Ovary (tissue), 9 donors: Measurements from ENCODE around the gene TAPT1. TPM values are rescaled to one million over a fixed set of nuclear protein-coding genes. Genes with fewer than 3 reads are reported as not detected.
A peak's percentile ranks its signal among the peaks of the same experiment; 100 is the strongest.

Source experiments
- DNase-seq, 5 donors: peaks; one replicate each; pipeline ENCODE4 v3.0.0-alpha.2; 2019 to 2020
- H3K27ac ChIP-seq, 2 donors: fragments of 200-600 bp; one replicate each; pipeline versions ENCODE4 v1.5.1 to v1.8.0; 2019 to 2022
- H3K27me3 ChIP-seq: fragments of 200-600 bp; one replicate; pipeline ENCODE4 v1.8.0; 2022
- H3K36me3 ChIP-seq: fragments of 200-600 bp; sonication (generic); one replicate; pipeline ENCODE4 v1.5.1; 2019
- H3K4me1 ChIP-seq: one replicate; pipeline ENCODE4 v1.8.1; 2013; ENCODE audit warnings: mild to moderate bottlenecking, moderate library complexity; ENCODE audit not compliant: insufficient read depth
- H3K4me3 ChIP-seq: fragments of 200-600 bp; sonication (generic); one replicate; pipeline ENCODE4 v1.5.1; 2017
- H3K9me3 ChIP-seq, 2 donors: fragments of 200-600 bp in 1 of 2; sonication (generic) in 1 of 2; one replicate each; pipeline versions ENCODE4 v1.5.1 to v1.8.1; 2013 to 2019; ENCODE audit warnings: mild to moderate bottlenecking in 1 of 2, moderate library complexity in 1 of 2
- EP300 ChIP-seq: sonication (generic); formaldehyde crosslinking; IDR thresholded peaks from one replicate; pipeline ENCODE4 v1.6.1; 2017; ENCODE audit warnings: antibody characterized with exemption
- POLR2A ChIP-seq: fragments of 450-650 bp; IDR thresholded peaks from one replicate; pipeline ENCODE4 v1.6.1; 2017; ENCODE audit warnings: antibody characterized with exemption, mild to moderate bottlenecking, moderate library complexity
- WGBS, 3 donors: extraction: QIAGEN DNeasy Blood & Tissue Kit in 1 of 3; methylation state at CpG; one replicate each; pipeline versions ENCODE4 v1.1.5 to v1.1.7; 2013 to 2017; 5-methylcytosine and 5-hydroxymethylcytosine counted together
- intact Hi-C, 4 donors: fragments of 100-400 bp; cut with DNase I; formaldehyde crosslinking; loops; one replicate each; pipeline versions ENCODE4 v1.11.0 to v1.15.1; 2022 to 2023
- polyA plus RNA-seq, 2 donors: library from polyadenylated mRNA; stranded (reverse); fragments of 200-250 nt in 1 of 2; fragments of 350-450 nt in 1 of 2; fragmentation: Illumina TruSeq in 1 of 2; extraction: RNeasy Lipid Tissue Mini Kit (QIAGEN cat#74804) in 1 of 2; gene quantifications; one replicate each; pipeline ENCODE4 v1.2.3, GENCODE V29; 2013 to 2014
- total RNA-seq, 7 donors: library from RNA; depleted of rRNA in 2 of 7; stranded (reverse); fragments of >200 nt in 2 of 7; fragmentation: NEBNext Ultra II Directional in 3 of 7; extraction: Animal tissue kit (Norgen Biotek cat#: 25700) in 3 of 7; gene quantifications; one replicate each; pipeline versions ENCODE4 v1.1.0 to v1.2.4, GENCODE V29; 2016 to 2023
- TF ChIP-seq, protein P1 (sequence below), 3 donors: fragments of 450-650 bp in 2 of 3; fragments of 200-600 bp in 1 of 3; IDR thresholded peaks; one replicate each; pipeline versions ENCODE4 v1.5.1 to v1.8.0; 2016 to 2022; ENCODE audit warnings: antibody characterized with exemption in 3 of 3, mild to moderate bottlenecking in 1 of 3
- donor health status: DM: no; HTN: no; CAD: no; lungs with moderate emphysema.
- donor health status: DM: no; HTN: no; CAD: no.
- donor health status: Bipolar disorder and iron deficiency.
- donor health status: DM: yes; HTN: yes; CAD: no.
- donor health status: DM: no; HTN: no; CAD: no.
- donor health status: DM: yes; HTN: yes; CAD: no.

TAPT1 gene
- total and polyA plus RNA-seq, 9 donors: 18.3 to 36.7 (median 27.2) TPM

DNA sequence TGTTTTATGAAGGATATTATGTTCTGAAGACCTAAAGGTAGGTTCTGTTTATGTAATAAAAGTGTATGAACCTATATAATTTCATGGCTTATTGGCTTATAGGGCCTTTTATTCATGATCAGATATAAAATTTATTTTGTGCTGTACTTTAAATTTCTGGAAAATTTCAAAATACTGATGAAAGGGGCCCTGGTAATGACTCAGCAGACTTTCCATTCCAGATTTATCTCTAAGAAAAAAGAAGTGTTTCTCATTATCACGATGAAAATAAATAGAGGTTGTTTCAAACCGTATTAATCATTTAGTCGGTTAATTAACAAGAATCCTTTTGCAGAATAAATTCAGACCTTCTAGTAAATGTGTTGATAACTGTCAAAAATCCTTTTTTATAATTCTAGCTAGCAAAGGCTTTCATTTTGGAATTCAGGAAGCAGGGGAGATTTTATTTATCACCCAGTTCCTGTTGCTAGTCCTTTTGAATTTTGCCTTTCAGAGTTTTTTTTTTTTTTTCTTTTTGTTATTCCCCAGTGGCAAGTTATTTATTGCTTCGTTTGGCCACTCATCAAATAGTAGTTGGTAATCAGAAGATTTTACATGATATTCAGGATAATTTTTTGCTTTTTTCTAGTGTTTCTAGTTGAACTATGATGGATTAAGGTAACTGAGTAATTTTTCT is 5.4 kb upstream of the TAPT1 start:
- no peak overlapping the region for H3K4me3 ChIP-seq
- intact Hi-C loops: no loop called here
- TF ChIP-seq, protein P1, sequence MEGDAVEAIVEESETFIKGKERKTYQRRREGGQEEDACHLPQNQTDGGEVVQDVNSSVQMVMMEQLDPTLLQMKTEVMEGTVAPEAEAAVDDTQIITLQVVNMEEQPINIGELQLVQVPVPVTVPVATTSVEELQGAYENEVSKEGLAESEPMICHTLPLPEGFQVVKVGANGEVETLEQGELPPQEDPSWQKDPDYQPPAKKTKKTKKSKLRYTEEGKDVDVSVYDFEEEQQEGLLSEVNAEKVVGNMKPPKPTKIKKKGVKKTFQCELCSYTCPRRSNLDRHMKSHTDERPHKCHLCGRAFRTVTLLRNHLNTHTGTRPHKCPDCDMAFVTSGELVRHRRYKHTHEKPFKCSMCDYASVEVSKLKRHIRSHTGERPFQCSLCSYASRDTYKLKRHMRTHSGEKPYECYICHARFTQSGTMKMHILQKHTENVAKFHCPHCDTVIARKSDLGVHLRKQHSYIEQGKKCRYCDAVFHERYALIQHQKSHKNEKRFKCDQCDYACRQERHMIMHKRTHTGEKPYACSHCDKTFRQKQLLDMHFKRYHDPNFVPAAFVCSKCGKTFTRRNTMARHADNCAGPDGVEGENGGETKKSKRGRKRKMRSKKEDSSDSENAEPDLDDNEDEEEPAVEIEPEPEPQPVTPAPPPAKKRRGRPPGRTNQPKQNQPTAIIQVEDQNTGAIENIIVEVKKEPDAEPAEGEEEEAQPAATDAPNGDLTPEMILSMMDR (IDR thresholded peaks at IDR 0.05): no peak
- no peak for TF ChIP-seq POLR2A
- TF ChIP-seq EP300: no peak
- H3K36me3 ChIP-seq: no peaks in the 10 kb centered on the region
- no peak overlapping the region for H3K27ac ChIP-seq
- H3K9me3 ChIP-seq: no peaks in the 10 kb centered on the region
- no peak for DNase-seq
- no peaks in the 10 kb centered on the region for H3K4me1 ChIP-seq
- 20 to 25% (median 23%) methylated on average over 4 of the region's 4 CpGs for WGBS, 3 donors
- no peaks in the 10 kb centered on the region for H3K27me3 ChIP-seq

DNA sequence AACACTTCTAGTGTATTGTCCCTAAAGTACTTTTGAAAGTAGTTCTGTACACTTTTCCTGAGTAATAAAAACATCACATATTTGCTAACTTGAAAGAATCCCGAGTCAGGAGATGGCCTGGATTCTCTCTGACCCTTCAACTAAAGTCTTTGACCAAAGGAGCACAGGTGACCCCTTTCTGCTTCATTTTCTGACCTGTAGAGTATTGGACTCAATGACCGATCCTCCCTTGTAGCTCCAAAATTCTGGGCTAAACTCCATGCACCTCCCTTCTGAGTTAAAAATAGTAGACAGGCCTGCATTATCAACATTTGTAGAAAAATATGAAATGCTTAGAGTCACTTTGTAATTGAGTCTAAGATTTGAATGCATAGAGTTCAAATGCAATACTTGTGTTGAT is 4.0 kb upstream of the TAPT1 start:
- no peaks in the 10 kb centered on the region for H3K27me3 ChIP-seq
- no peak for TF ChIP-seq EP300
- TF ChIP-seq, protein P1 (IDR thresholded peaks at IDR 0.05): no peak
- no peak for TF ChIP-seq POLR2A
- no peaks in the 10 kb centered on the region for H3K4me1 ChIP-seq
- no peaks in the 10 kb centered on the region for H3K36me3 ChIP-seq
- no peak overlapping the region for H3K27ac ChIP-seq
- no peak overlapping the region for H3K4me3 ChIP-seq
- H3K9me3 ChIP-seq: no peaks in the 10 kb centered on the region
- intact Hi-C loops: no loop called here
- no peak for DNase-seq
- WGBS, 3 donors: 7 to 18% (median 7%) methylated on average over 2 of the region's 2 CpGs

DNA sequence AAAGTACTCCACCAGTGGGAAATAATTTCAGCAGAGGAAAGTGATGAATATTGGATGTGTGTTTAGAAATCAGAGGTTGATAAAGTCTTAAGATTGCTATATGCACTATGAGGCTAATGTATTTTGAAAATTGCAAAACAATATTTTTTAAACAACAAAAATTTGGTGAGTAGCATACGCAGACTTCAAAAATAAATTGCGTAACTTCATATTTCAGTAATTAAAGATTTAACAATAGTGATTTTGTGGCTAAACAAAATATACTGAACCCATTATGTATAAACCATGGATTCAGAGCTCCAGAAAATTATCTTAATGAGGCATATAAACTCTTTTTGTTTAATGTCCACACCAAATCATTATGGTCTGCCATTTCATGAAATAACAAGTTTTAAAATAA is 3.3 kb upstream of the TAPT1 start:
- Histone ChIP-seq H3K4me1 (no peaks in the 10 kb centered on the region), H3K9me3 (no peaks in the 10 kb centered on the region), H3K27ac (no peak overlapping the region), H3K36me3 (no peaks in the 10 kb centered on the region), H3K4me3 (no peak overlapping the region), H3K27me3 (no peaks in the 10 kb centered on the region)
- intact Hi-C loops: no loop called here
- TF ChIP-seq POLR2A: no peak
- TF ChIP-seq, protein P1 (IDR thresholded peaks at IDR 0.05): no peak
- no peak for TF ChIP-seq EP300
- no peak for DNase-seq
- WGBS, 3 donors: 96 to 99% (median 98%) methylated on average over 2 of the region's 2 CpGs

DNA sequence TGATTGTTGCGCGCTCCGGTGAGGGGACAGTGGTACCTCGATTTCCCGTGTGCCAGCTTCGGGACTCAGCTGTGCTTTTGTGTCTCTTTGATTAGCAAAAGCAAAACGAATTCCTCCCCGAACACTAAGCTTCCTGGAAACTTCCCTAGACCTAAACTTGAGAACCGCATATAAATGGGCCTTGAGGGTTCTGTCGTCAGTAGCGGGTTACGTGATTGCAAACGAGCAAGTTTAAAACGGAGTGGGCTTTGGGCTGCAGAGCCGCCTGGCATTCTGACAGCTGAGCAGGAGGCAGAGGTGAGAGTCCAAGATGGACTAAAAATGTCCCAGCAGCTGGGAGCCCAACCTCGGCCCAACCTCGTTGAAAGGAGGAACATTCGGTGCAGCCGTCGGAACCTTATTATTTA is 1.2 kb upstream of the TAPT1 start:
- peak overlapping the region; percentile 80 for H3K4me3 ChIP-seq
- H3K9me3 ChIP-seq: no peaks in the 10 kb centered on the region
- 1 to 3% (median 3%) methylated on average over 20 of the region's 20 CpGs for whole genome bisulfite sequencing, 3 donors
- H3K36me3 ChIP-seq: no peaks in the 10 kb centered on the region
- H3K27ac ChIP-seq: peak overlapping the region; percentile 95 to 98
- no peaks in the 10 kb centered on the region for H3K27me3 ChIP-seq
- TF ChIP-seq, protein P1 (IDR thresholded peaks at IDR 0.05): no peak
- TF ChIP-seq EP300: no peak
- TF ChIP-seq POLR2A: no peak
- peak; percentile 52 to 69 (median 66) for DNase-seq
- peaks cover 7% of the 10 kb centered on the region for H3K4me1 ChIP-seq
- intact Hi-C loops: no loop called here
